HG03139 (cell line): ENCODE results near the gene C10orf71.

ENCODE experiments used
- ATAC-seq: cut with Tn5 transposase; IDR thresholded peaks from one replicate; pipeline ENCODE4 v1.9.1; 2021; ENCODE audit not compliant: unreplicated experiment

C10orf71 gene

DNA sequence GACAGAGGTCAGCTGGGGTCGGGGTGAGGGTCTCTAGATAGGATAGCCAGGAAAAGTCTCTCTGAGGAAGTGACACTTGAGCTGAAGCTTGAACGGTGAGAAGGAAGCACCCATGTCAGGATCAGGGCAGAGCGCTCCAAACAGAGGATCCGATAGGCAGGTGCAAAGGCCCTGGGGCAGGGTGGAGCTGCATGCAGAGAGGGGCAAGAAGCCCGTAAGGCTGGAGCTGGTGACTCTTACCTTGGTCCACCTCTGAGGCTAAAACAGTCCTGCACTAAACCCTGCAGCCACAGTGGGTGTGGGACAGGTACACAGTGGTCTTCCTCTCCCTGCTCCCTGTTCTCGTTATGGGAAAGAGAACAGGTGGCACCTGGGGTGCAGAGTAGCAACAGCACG lies 5.8 kb upstream of the C10orf71 start:
- no peak for ATAC-seq

DNA sequence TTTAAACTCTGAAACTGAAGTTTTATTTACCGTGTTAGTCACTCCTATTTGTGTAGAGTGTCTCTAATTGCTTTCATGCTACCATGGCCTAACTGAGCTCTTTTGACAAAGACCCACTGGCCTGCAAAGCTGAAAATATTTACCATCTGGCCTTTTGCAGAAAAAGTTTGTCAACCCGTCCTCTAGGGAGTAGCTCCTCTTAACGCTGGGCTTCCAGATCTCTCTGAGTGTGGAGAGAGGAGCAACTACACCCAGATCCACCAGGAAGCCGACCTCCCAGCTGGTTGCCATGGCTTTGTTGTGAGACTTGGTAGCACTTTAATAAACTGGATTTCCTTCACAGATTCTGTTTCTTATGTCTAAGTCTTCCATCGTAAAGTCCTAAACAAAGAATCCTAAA lies 4.2 kb upstream of the C10orf71 start:
- no peak for ATAC-seq

DNA sequence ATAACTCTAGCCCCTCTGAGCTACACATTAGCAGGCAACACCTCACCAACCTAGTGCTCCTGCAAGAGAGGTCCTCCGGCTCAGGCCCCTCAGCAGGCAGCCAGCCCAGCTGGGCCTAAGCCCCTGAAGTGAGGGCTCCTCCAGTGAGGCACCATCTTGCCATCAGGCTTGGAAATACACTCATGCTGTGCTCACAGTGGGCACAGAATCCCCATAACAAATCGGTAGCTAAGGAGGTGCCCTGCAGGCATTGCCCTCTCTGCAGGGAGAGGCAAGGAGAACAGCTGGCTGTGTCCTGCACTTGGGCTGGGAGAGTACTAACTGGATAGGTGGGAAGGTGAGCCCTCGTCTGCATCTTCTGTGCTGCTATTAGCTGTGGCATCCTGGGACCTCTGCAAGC lies 3.7 kb upstream of the C10orf71 start:
- ATAC-seq = no peak

DNA sequence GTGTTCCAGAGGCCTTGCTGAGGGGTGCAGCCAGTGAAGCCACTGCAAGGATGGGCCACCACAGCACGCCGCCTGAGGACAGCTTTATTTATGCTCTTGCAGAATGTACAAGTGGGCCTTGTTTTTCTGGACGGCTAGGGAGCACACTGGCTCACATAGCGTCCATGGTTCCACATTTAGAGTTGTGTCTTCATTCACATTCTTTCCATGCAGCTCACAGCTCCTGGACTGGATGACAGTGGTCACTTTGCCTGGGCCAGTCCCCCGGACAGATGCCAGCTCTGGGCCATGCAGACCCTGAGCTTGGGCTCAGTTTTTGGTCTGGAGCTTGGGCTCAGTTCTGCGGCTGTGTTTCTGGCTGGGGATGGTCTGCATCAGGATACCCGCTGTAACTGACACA lies 2.6 kb upstream of the C10orf71 start:
- no peak for ATAC-seq

DNA sequence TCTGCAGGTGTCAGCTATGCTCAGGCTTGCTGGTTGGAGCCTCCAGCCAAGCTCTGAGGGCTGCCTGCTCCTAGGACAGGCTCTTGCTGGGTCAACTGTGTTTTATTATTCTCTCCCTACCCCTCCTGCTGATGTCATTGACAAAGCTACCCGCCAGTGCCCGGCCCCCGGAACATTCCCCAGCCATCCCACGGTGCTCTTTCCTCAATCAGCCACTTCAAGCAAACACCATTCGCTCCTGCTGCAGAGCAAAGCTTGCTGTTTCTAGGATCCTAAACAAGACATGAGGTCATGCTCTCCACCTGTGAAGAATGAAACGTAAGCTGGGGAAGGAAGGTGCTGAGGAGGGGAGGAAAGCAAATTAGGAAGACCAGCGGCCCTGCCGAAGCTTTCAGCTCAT lies 2.1 kb upstream of the C10orf71 start:
- ATAC-seq = no peak

DNA sequence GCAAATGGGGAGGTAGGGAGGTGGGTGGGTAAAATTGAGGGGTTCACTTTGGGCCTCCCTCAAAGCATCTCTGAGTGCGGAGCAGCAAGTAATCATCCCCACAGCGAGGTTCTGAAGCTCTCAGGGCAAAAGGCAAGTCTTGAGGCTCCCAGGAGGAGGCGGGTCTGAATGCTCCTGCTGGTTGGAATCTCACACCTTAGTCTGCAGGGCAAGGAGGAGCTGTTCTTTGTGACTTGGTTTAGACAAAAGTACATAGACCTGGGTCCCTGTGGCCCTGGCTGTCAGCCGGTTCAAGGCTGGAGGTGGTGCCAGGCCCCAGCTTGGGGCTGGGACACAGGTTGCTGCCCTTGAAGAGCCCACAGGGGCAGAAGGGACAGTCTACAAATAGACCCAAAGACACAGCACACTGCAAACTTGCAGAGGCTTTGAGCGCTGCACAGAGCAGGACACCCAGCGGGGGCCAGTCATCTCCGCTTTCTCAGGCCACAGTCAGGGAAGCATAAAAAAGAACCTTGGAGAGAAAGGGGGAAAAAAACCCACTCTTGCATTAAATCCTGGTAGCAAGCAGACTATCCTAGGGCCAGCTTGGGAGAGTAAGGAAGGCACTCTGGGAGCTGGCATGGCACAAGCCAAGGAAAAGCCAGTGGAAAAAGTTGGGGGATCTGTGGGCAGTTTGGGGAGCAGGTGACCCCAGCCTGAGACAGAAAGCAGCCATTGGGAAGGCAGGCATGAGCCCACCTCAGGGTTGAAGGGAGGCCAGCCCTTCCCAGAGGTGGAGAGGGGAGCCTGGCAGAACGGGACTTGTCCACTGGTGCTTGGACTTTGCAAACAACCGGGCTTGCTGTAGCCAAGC lies 926 bp upstream of the C10orf71 start:
- no peak for ATAC-seq

DNA sequence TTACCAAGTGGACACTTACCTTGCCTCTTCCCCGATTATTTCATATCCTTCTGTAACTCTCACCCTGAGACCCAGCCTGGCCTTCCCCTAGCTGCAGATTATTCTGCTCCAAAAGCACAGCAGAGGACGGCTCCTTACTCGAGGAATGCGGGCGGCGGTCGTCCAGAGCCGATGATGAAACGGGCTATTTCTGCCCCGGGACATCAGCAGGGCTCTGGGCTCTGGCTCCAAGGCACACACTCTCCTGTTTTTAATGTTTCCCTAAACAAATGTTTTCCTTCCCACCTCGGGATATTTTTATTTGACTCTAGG lies 343 bp upstream of the C10orf71 start:
- no peak for ATAC-seq

DNA sequence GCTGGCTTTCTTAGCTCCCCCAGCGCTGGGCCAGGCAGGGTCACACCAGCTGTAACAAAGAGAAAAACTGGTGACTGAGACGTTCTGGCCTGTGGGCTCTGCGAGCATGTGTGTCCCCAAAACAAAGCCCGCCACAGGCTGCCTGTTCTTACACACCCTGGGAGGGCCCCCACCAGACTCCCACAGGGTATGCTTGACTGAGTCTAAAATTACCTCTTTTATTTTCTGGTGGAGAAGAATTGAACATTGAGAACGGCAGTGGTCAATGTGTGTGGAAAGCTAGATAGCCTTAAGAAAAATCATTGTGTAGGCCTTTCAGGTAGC lies 808 bp downstream of the C10orf71 start:
- ATAC-seq = peak; percentile 57

DNA sequence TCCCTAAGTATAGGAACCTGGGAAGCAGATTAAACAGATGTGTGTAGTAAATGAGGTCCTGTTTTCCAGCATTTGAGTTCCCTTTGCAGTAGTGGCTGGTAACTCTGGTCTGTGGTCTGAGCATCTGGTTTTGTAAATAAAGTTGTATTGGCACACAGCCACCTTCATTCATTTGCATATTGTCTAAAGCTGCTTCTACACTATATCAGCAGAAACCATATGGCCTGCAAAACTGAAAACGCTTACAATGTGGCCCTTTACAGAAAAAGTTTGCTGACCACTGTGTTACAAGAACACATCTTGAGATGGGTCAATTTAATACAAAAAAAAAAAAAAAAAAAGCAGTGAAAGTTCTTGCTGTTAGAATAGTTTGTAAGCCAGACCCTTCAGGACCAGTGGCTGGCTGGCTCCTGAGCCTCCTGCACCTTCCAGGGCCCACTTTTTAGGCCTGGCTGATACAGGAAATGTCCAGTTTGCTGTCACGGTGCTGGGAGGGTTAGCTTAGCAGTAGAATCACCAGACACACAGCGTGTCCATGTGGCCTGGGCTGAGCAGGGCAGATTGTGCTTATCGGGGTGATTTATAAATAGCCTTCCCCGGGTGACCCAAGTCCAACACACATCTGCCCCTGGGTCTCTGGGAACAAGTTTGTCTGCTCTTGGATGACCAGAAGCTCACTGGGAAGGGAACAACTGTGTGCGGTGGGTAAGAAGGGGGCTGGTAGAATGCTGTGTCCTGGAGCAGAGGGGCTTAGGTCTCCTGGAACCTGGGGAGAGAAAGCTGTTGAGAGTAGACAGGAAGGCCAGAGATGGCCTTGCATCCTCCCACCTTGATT lies 1.4 kb downstream of the C10orf71 start:
- ATAC-seq = peak; percentile 62

DNA sequence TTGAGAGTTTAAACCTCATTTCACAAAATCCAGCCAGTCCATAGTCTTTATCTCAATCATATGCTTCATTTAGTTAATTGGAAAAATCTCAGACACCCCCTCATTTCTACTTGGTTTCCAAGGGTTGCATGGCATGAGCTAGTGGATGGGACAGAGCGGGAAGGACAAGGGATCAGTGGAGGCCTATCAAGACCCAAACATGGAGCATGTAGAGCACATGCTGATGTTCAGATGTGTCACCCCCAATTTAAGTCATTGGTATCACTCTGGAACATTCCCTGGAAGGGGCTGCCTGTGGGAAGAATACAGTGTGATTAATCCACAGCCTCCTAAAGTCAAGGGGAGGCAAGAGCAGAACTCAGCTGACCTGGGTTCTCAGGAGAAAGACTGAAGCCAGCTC lies 2.3 kb downstream of the C10orf71 start:
- ATAC-seq = no peak

DNA sequence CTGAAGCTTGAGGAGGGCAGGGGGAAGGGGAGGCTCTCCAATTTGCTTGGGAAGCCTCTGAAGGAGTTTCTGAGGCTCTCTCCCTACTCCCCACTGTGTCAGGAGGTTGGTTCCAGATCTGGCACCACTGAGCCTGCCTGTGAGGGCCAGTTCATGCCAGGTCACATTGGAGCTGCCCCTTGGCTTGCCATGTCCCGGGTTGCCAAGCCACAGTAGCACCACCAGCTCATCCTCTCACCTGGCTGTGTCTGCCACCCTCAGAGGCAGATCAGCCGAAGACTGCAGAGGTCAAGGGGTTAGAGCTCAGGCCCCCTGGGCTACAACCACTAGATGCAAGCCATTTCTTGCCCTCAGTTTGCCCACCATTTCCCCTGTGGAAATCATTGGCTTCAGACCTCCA lies 3.1 kb downstream of the C10orf71 start:
- no peak for ATAC-seq

DNA sequence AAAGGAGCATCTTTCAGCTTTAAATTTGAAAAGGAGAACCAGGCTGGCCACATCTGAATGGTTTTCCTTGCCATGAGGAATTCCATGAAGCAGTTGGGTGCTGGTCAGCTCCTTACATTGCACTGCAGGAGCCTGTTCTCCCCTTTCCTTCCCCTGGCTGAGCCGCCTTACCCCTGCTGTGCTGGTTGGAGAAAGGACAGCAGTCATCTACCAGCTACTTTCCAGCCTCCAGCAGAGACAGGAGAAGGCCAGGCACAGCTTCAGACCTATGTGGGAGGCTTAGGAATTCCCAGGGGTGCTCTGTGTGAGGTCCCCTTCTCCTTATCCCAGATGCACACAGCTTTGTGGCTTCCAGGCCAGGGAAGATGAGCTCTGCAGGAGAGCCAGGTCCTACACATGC lies 4.7 kb downstream of the C10orf71 start:
- ATAC-seq = no peak

DNA sequence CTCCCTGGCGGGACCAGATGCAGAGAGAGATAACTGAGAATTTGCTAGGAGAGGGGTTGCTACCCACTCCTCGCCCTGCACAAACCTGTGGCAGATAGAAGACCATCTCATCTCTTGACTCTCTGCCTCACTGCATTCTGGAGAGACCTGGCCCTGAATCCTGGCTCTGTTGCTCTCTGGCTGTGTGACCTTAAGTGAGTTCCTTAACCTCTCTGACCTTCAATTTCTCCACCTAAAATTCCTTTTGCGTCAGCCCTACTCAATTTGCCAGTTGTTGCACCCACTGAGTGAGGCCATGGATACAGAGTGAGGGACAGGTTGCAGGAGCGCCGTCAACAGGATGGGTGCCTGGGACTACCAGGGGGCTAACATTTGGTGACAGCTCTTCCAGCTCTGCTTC lies 5.2 kb downstream of the C10orf71 start:
- no peak for ATAC-seq

DNA sequence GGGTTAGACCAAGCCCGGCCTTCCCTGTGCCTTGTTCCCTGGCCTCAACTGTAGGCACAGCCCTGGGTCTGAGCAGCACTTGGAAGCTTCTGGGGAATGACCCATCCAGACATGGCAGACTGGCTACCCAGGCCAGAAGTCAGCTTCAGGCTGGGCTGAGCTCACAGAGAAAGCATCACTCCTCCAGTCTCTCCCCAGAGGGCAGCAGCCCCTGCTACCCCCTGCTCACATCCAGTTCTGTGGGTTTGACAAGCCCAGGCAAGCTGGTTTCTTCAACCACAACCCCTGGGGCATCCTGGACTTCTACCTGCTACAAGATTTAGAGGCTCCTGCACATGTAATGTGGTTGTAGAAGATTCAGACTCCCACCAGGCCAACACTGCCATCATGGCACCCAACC lies 9.0 kb downstream of the C10orf71 start:
- no peak for ATAC-seq

DNA sequence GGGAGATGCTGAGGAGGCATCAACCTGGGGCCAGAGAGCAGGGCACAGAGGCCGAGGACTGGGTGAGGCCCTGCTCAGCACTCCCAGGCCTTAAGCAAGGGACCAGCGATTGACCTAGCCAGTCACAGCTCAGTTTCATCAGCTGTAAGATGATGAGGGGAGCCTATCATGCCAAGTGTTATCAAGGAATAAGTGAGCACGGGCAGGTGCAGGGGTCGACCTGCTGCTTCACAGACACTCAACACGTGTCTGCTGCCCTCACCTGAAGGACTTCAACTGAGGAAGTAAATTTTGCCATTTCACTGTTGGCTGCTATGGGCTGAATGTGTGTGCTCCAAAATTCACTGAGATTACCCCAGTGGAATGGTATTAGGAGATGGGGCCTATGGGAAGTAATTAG lies 9.9 kb downstream of the C10orf71 start:
- no peak for ATAC-seq

DNA sequence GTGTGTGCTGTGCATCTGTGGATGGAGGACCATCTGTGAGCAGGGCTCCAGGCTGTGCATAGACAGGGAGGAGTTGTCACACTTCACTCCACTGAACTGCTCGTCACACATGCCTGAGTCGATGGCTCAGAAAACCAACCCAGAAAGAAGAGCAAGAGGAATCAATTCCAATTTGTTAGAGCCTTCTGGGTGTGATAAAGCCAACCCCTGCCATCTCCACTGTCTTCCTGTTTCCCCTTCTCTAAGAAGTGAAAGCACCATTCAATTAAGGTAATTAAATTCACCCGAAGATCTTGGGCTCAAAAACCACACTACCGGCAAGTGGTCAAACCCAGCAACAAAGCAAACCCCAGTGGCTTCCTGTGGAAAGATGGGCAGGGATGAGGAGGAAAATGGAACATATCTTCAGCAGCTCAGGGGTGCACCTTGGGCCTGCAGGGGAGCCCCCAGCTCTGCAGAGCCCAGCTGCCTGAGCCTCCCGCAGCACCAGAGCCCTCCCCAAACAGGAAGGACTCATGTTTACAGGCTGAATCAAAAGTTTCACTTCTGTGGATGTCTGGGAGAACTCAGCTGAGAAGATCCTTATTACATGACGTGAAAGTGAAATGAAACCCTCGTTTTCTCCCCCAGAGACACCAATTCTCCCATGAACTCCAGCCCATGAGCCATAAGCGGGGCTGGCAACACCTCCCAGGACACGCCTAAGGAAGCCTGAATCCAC lies 10.9 kb downstream of the C10orf71 start:
- no peak for ATAC-seq

DNA sequence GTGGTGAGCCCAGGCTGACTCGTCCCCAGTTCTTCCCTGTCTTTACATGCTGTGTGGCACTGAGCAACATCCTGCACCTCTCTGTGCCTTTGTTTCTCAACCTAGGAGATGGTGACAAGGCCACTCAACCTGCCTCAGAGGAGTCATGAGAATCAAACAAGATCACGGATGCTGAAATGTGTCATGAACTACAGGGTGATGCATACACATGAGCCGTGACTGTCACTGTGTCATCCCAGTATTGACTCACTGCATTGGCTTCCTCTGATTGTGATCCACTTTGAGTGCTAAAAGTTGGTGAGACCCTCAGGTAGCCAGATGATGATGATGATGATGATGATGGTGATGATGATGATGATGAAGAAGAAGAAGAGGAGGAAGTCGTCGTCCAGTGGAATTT lies 11.5 kb downstream of the C10orf71 start:
- ATAC-seq = no peak

DNA sequence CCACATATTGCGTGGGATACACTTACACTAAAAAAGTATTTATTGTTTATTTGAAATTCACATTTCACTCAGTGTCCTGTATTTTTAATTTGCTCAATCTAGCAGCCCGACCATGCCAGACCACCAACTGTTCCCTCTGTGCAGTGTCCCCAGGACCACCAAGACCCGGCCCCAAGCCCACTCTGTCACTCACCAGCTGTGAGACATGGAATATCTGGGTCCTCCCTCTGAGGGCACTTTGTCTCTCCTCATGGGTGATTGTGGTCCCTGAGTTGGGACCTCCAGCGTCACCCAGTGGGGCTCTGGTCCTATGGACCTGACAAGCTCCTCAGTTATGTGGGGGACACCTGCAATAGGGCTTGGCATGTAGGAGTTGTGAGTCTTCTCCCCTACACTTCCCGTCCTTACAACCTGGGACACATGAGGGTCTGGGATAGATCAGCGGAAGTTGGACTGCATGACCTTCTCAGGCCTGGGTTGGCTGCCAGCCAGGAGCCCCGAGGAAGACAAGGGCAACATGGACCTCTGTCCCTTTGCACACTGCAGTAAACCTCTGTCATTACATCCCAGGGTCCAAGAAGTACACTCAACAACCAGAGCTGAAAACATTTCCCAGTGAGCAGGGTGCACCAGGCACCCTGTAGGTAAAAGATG lies 12.1 kb downstream of the C10orf71 start:
- ATAC-seq = no peak

DNA sequence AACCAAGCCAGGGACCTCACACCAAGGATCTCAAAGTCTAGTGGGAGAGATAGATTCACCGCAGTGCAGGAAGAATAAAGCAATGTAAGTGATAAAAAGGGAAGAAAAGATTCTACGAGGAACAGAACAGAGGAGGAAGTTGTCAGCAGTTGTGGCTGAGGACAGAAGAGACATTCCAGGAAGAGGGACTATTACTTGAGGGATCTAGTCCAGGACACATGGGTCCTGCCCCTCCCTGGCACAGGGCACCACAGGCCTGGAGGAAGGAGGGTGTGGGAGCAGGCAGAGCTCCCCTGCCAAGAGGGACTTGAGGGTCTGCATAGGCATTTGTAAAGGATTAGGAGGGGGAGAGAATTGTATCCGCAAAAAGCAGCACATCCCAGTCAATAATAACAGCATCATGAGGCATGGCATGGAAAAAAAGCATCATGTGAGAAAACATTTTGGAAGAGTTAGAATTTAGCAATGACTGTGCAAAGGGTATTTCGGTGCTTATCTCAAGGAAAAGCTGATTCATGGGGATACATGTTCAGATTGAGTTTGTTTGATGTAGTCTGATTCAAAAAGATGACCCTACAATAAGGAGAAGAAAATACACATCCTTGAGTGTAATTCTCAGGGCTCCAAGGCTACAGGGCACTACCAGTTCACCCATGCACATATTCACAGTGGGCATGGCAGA lies 12.7 kb downstream of the C10orf71 start:
- no peak for ATAC-seq

DNA sequence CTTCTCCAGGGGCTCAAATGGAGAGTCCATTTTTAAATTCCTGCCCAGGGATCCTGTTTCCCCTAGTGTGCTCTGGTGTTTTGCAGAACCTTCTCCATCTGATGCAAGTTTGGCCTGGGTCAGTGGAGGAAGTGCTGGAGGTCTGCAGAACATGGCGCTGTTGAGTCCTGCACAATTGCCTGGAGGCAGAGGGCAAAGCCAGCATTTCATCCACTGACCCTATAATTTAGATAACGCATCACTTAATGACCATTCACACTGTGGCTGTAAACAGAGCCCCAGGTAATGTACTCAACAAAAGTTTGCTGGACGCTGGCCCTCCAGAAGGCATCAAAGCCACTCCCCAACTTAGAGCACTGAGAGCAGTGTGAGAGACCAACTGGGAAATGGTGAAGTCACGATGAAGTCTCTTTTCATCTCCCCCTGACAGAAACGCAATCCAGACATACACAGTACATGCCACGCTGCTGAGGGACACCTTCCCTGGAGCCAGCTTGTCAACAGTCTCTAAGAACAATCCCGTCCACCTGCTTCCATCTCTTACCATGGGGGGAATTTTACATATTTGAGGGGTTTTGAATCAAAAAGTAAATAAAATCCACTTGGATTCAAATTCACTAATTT lies 13.4 kb downstream of the C10orf71 start:
- ATAC-seq = no peak
